Measurements from ENCODE around the gene DCTN1.

The DCTN1 gene

GRCh38 chr2:74373221-74373676 lies 6.9 kb downstream of the DCTN1 start:
- Histone ChIP-seq H3K36me3 (ENCODE audit: control insufficient read depth, insufficient read depth, low read length) (peaks cover 43% of the 10 kb centered on the region), H3K27ac (ENCODE audit: insufficient read depth, low read length, poor library complexity, severe bottlenecking) (no peak overlapping the region), H3K4me1 (ENCODE audit: control insufficient read depth, insufficient read depth, low read length, poor library complexity, severe bottlenecking) (no peaks in the 10 kb centered on the region), H3K4me3 (ENCODE audit: insufficient read depth, low read depth, low read length, poor library complexity, severe bottlenecking) (no peak overlapping the region), H3K27me3 (replicated peaks; ENCODE audit: control insufficient read depth, insufficient read depth, low read length, poor library complexity, severe bottlenecking) (no peaks in the 10 kb centered on the region), H3K9me3 (ENCODE audit: control insufficient read depth, low read length) (no peaks in the 10 kb centered on the region)
- no peak for DNase-seq

DNA sequence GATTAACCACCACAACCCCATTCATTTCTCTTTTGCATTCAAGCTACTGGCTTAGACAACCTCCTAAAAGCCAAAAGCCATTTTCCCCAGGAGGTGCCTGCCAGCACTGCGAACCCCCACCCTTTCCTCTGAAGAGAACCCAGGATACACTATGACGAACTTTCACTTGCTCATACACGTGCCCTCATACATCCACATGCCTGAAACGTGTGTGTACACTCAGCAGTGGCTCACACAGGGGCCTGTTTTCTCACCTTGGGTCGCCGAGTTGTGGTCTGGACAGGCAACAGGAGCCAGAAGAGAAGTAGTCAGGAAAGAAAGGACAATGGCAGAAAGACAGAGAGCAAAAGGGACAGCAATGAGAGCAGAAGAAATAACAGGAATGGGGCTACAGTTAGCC lies 7.4 kb downstream of the DCTN1 start:
- Histone ChIP-seq H3K27me3 (replicated peaks; ENCODE audit: control insufficient read depth, insufficient read depth, low read length, poor library complexity, severe bottlenecking) (no peaks in the 10 kb centered on the region), H3K9me3 (ENCODE audit: control insufficient read depth, low read length) (no peaks in the 10 kb centered on the region), H3K4me1 (ENCODE audit: control insufficient read depth, insufficient read depth, low read length, poor library complexity, severe bottlenecking) (no peaks in the 10 kb centered on the region), H3K36me3 (ENCODE audit: control insufficient read depth, insufficient read depth, low read length) (peaks cover 44% of the 10 kb centered on the region), H3K4me3 (ENCODE audit: insufficient read depth, low read depth, low read length, poor library complexity, severe bottlenecking) (no peak overlapping the region), H3K27ac (ENCODE audit: insufficient read depth, low read length, poor library complexity, severe bottlenecking) (no peak overlapping the region)
- DNase-seq = no peak

GRCh38 chr2:74371421-74371820 lies 8.7 kb downstream of the DCTN1 start:
- Histone ChIP-seq H3K36me3 (ENCODE audit: control insufficient read depth, insufficient read depth, low read length) (peaks cover 50% of the 10 kb centered on the region), H3K27ac (ENCODE audit: insufficient read depth, low read length, poor library complexity, severe bottlenecking) (no peak overlapping the region)
- no peak for DNase-seq

GRCh38 chr2:74369976-74370375 lies 10.1 kb downstream of the DCTN1 start:
- H3K36me3 ChIP-seq (ENCODE audit: control insufficient read depth, insufficient read depth, low read length) = peaks cover 64% of the 10 kb centered on the region
- no peaks in the 10 kb centered on the region for H3K27me3 ChIP-seq (replicated peaks; ENCODE audit: control insufficient read depth, insufficient read depth, low read length, poor library complexity, severe bottlenecking)
- H3K4me3 ChIP-seq (ENCODE audit: insufficient read depth, low read depth, low read length, poor library complexity, severe bottlenecking) = no peak overlapping the region
- DNase-seq = no peak
- H3K27ac ChIP-seq (ENCODE audit: insufficient read depth, low read length, poor library complexity, severe bottlenecking) = no peak overlapping the region
- H3K4me1 ChIP-seq (ENCODE audit: control insufficient read depth, insufficient read depth, low read length, poor library complexity, severe bottlenecking) = no peaks in the 10 kb centered on the region
- H3K9me3 ChIP-seq (ENCODE audit: control insufficient read depth, low read length) = no peaks in the 10 kb centered on the region

More at GRCh38 chr2:74371421-74371820, 8.7 kb downstream of the DCTN1 start:
- no peak overlapping the region for H3K4me3 ChIP-seq (ENCODE audit: insufficient read depth, low read depth, low read length, poor library complexity, severe bottlenecking)
- H3K4me1 ChIP-seq (ENCODE audit: control insufficient read depth, insufficient read depth, low read length, poor library complexity, severe bottlenecking) = no peaks in the 10 kb centered on the region
- no peaks in the 10 kb centered on the region for H3K9me3 ChIP-seq (ENCODE audit: control insufficient read depth, low read length)
- no peaks in the 10 kb centered on the region for H3K27me3 ChIP-seq (replicated peaks; ENCODE audit: control insufficient read depth, insufficient read depth, low read length, poor library complexity, severe bottlenecking)

- Histone ChIP-seq H3K9me3 (ENCODE audit: control insufficient read depth, low read length) (no peaks in the 10 kb centered on the region), H3K27ac (ENCODE audit: insufficient read depth, low read length, poor library complexity, severe bottlenecking) (no peak overlapping the region)
Observed at GRCh38 chr2:74368499-74368898, 11.6 kb downstream of the DCTN1 start.

DNA sequence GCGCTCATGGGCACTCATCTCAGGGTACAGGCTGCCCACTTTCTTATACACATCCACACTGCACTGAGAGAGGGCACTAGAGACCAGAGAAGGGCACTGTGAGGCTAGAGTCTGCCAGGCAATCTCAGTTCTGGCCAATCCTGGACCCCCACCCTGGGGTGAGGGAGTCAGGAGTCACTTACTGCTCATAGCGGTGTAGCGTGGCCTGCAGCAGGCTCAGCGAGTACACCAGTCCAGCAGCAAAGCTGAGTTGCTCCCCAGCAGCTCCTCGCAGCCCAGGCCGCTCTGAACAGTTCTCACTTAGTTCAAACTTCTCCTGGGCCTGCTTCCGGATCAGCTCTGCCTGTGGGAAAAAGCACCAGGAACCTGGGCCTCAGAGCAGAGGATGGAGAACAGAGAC lies 12.3 kb downstream of the DCTN1 start:
- Histone ChIP-seq H3K4me3 (ENCODE audit: insufficient read depth, low read depth, low read length, poor library complexity, severe bottlenecking) (no peak overlapping the region), H3K36me3 (ENCODE audit: control insufficient read depth, insufficient read depth, low read length) (peaks cover 82% of the 10 kb centered on the region), H3K27ac (ENCODE audit: insufficient read depth, low read length, poor library complexity, severe bottlenecking) (no peak overlapping the region), H3K9me3 (ENCODE audit: control insufficient read depth, low read length) (no peaks in the 10 kb centered on the region), H3K4me1 (ENCODE audit: control insufficient read depth, insufficient read depth, low read length, poor library complexity, severe bottlenecking) (no peaks in the 10 kb centered on the region), H3K27me3 (replicated peaks; ENCODE audit: control insufficient read depth, insufficient read depth, low read length, poor library complexity, severe bottlenecking) (no peaks in the 10 kb centered on the region)
- DNase-seq = no peak

More at GRCh38 chr2:74368499-74368898, 11.6 kb downstream of the DCTN1 start:
- DNase-seq = no peak
- Histone ChIP-seq H3K4me3 (ENCODE audit: insufficient read depth, low read depth, low read length, poor library complexity, severe bottlenecking) (no peak overlapping the region), H3K27me3 (replicated peaks; ENCODE audit: control insufficient read depth, insufficient read depth, low read length, poor library complexity, severe bottlenecking) (no peaks in the 10 kb centered on the region), H3K36me3 (ENCODE audit: control insufficient read depth, insufficient read depth, low read length) (peaks cover 75% of the 10 kb centered on the region), H3K4me1 (ENCODE audit: control insufficient read depth, insufficient read depth, low read length, poor library complexity, severe bottlenecking) (no peaks in the 10 kb centered on the region)

GRCh38 chr2:74366036-74366435 lies 14.1 kb downstream of the DCTN1 start:
- peaks cover 94% of the 10 kb centered on the region for H3K36me3 ChIP-seq (ENCODE audit: control insufficient read depth, insufficient read depth, low read length)
- H3K27ac ChIP-seq (ENCODE audit: insufficient read depth, low read length, poor library complexity, severe bottlenecking) = no peak overlapping the region
- H3K4me1 ChIP-seq (ENCODE audit: control insufficient read depth, insufficient read depth, low read length, poor library complexity, severe bottlenecking) = no peaks in the 10 kb centered on the region
- H3K4me3 ChIP-seq (ENCODE audit: insufficient read depth, low read depth, low read length, poor library complexity, severe bottlenecking) = no peak overlapping the region
- no peaks in the 10 kb centered on the region for H3K9me3 ChIP-seq (ENCODE audit: control insufficient read depth, low read length)
- H3K27me3 ChIP-seq (replicated peaks; ENCODE audit: control insufficient read depth, insufficient read depth, low read length, poor library complexity, severe bottlenecking) = no peaks in the 10 kb centered on the region
- DNase-seq = no peak

DNA sequence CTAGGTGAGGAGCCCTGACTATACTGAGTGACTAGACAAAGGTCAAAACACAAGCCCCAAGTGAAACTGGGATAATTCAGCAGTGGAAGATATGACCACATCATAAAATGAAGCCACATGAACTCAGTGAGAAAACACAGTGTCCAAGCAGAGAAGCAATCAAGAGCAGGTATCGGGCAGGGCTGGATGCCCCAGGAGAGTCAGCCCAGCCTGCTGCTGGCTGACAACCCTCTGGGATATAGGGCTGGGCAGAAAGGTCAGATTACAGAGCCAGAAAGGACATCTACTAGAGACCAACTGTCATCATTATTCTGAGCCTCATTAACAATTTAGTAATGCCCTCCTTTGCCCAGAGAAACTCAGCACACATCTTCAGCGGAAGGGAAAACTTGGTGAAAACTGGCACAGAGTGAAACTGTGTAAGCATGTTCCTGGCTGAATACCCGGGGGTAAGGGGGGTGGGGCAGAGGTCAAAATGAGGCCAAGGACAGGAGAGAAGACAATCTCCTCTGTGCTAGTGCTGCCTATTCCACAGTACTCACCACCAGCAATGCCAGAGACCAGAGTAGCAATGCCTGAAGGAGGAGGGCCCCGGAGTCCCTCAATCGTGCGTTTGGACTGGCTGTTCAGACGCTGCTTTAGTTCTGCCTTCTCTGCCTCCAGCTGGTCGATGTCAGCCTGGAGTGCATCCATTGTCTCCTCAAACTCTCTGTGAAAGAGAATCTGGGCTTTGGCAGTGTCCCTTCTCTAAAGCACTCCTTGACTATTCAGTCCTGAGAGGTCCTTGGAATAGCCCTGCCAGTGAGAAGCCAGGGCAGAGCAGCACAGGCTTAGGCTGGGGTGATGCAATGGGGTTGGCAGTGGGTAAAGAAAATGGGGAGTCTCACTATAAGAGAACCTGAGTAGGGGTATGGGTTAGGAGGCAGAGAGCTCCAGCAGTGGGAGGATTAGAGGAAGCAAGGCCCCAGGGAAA lies 15.3 kb downstream of the DCTN1 start:
- no peak overlapping the region for H3K4me3 ChIP-seq (ENCODE audit: insufficient read depth, low read depth, low read length, poor library complexity, severe bottlenecking)
- no peaks in the 10 kb centered on the region for H3K27me3 ChIP-seq (replicated peaks; ENCODE audit: control insufficient read depth, insufficient read depth, low read length, poor library complexity, severe bottlenecking)
- H3K4me1 ChIP-seq (ENCODE audit: control insufficient read depth, insufficient read depth, low read length, poor library complexity, severe bottlenecking) = no peaks in the 10 kb centered on the region
- H3K27ac ChIP-seq (ENCODE audit: insufficient read depth, low read length, poor library complexity, severe bottlenecking) = no peak overlapping the region
- peaks cover 94% of the 10 kb centered on the region for H3K36me3 ChIP-seq (ENCODE audit: control insufficient read depth, insufficient read depth, low read length)
- H3K9me3 ChIP-seq (ENCODE audit: control insufficient read depth, low read length) = no peaks in the 10 kb centered on the region
- DNase-seq = no peak

DNA sequence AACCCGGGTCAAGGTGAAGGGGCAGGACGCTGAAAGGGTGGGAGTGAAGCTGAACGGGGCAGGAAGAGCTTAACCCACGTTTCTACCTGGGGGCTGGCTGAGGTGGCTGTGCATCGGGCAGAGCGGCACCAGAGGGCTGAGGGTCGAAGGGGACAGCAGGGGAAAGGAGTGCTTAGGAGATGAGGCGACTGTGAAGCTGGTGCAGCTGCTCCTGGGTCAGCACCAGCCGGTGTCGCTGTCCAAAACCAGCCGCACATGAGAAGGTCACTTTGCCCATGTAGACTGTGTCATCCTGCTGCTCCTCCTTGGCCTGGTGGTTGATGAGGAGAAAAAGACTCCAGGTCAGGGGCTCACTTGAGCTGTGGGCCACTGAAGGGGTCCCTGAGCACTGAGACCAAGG lies 18.8 kb downstream of the DCTN1 start:
- Histone ChIP-seq H3K27ac (ENCODE audit: insufficient read depth, low read length, poor library complexity, severe bottlenecking) (no peak overlapping the region), H3K36me3 (ENCODE audit: control insufficient read depth, insufficient read depth, low read length) (peaks cover 83% of the 10 kb centered on the region)
- no peak for DNase-seq

DNA sequence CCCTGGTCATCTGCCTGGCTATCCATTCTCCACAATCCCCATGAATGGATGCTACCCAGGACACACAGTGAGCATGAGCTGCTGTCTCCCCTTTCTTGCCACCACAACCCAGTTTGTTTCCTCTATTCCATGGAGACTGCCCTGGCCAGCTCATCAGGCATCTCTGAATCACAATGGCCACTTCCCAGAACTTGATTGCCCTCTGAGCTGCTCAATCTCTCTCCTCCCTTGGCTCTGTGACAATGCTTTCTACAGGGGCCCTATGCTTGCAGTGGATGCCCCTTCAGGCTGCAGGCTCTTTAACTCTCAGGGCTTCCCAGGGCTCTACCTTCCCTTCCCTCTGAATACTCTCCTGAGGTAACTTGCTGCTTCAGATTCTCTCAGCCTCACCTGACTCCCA lies 22.5 kb downstream of the DCTN1 start:
- H3K27ac ChIP-seq (ENCODE audit: insufficient read depth, low read length, poor library complexity, severe bottlenecking) = no peak overlapping the region
- no peak overlapping the region for H3K4me3 ChIP-seq (ENCODE audit: insufficient read depth, low read depth, low read length, poor library complexity, severe bottlenecking)
- no peak for DNase-seq
- peaks cover 49% of the 10 kb centered on the region for H3K36me3 ChIP-seq (ENCODE audit: control insufficient read depth, insufficient read depth, low read length)
- no peaks in the 10 kb centered on the region for H3K4me1 ChIP-seq (ENCODE audit: control insufficient read depth, insufficient read depth, low read length, poor library complexity, severe bottlenecking)
- H3K9me3 ChIP-seq (ENCODE audit: control insufficient read depth, low read length) = no peaks in the 10 kb centered on the region
- no peaks in the 10 kb centered on the region for H3K27me3 ChIP-seq (replicated peaks; ENCODE audit: control insufficient read depth, insufficient read depth, low read length, poor library complexity, severe bottlenecking)

More for the DNA sequence above, 18.8 kb downstream of the DCTN1 start:
- H3K4me1 ChIP-seq (ENCODE audit: control insufficient read depth, insufficient read depth, low read length, poor library complexity, severe bottlenecking) = no peaks in the 10 kb centered on the region
- no peak overlapping the region for H3K4me3 ChIP-seq (ENCODE audit: insufficient read depth, low read depth, low read length, poor library complexity, severe bottlenecking)
- H3K27me3 ChIP-seq (replicated peaks; ENCODE audit: control insufficient read depth, insufficient read depth, low read length, poor library complexity, severe bottlenecking) = no peaks in the 10 kb centered on the region
- no peaks in the 10 kb centered on the region for H3K9me3 ChIP-seq (ENCODE audit: control insufficient read depth, low read length)

All from effector memory CD4-positive, alpha-beta T cell (primary cell).